NCI-H1694 (cell line): ENCODE results near the gene DLG4.

Experiments used
- DNase-seq: peaks from one replicate; lab custom pipeline; 2025; lab: John Stamatoyannopoulos, UW

Gene DLG4

GRCh38 chr17:7219812-7220592, at the start of gene DLG4, which contains the start of gene ACADVL:
DLG4 (minus strand) TSS chr17:7219836.
ACADVL (plus strand) TSS chr17:7219938; CDS start chr17:7219985, 47 bp downstream.
- no peak for DNase-seq

GRCh38 chr17:7266784-7267183, 47.1 kb upstream of the DLG4 start:
- no peak for DNase-seq

GRCh38 chr17:7263801-7264078, 44.1 kb upstream of the DLG4 start:
- DNase-seq, result no peak

- DNase-seq, result no peak
These were observed 43.5 kb upstream of the DLG4 start for GRCh38 chr17:7262935-7263800.

- DNase-seq, result no peak
These were observed 42.7 kb upstream of the DLG4 start, which contains the start of gene CLDN7 for GRCh38 chr17:7262192-7262934. CLDN7 (minus strand) TSS chr17:7262478; CDS start chr17:7262043, 435 bp downstream.

- no peak for DNase-seq
These were observed 41.9 kb upstream of the DLG4 start for GRCh38 chr17:7261379-7262191.

- no peak for DNase-seq
These were observed 41.2 kb upstream of the DLG4 start for GRCh38 chr17:7260651-7261378.

- DNase-seq, result no peak
These were observed 40.5 kb upstream of the DLG4 start for GRCh38 chr17:7260151-7260550.

GRCh38 chr17:7259555-7259889, 39.9 kb upstream of the DLG4 start:
- DNase-seq, result no peak

GRCh38 chr17:7258731-7259554, 39.3 kb upstream of the DLG4 start:
- no peak for DNase-seq

GRCh38 chr17:7256766-7257456, 37.3 kb upstream of the DLG4 start:
- no peak for DNase-seq

GRCh38 chr17:7254511-7254910, 34.9 kb upstream of the DLG4 start:
- DNase-seq, result no peak

GRCh38 chr17:7253082-7253481, 33.4 kb upstream of the DLG4 start:
- no peak for DNase-seq

- peak; percentile 89 for DNase-seq
These were observed 32.8 kb upstream of the DLG4 start, which contains the start of gene ELP5 for GRCh38 chr17:7252176-7253043. ELP5 (plus strand) TSS chr17:7252215; CDS start chr17:7252551, 336 bp downstream.

GRCh38 chr17:7251661-7252175, 32.1 kb upstream of the DLG4 start, which contains the start of gene CTDNEP1:
CTDNEP1 (minus strand) TSS chr17:7251734; CDS start chr17:7251296, 438 bp downstream.
- peak; percentile 99 for DNase-seq

GRCh38 chr17:7250695-7251627, 31.3 kb upstream of the DLG4 start:
- no peak for DNase-seq

GRCh38 chr17:7249830-7250229, 30.2 kb upstream of the DLG4 start:
- no peak for DNase-seq
